Panc1 (cell line): ENCODE results near the gene APLP1. TPM values are rescaled to one million over a fixed set of nuclear protein-coding genes. Genes with fewer than 3 reads are reported as not detected.
A peak's percentile ranks its signal among the peaks of the same experiment; 100 is the strongest.

ENCODE experiments used
- ATAC-seq: fragments of 200-7000 bp; cut with Tn5 transposase; 2 replicates; pipeline ENCODE4 v1.9.1; 2020; ENCODE audit warnings: mild to moderate bottlenecking, moderate library complexity
- BruUV-seq: library from RNA; stranded (reverse); fragments of 400-500 nt; replicated peaks from 2 replicates; lab custom pipeline; 2021; lab: Mats Ljungman, UMichigan
- CTCF ChIA-PET: fragments of 300-600 bp; sonication (Branson Sonifier 250); formaldehyde crosslinking; loops from one replicate; lab custom pipeline; 2022; ENCODE audit warnings: antibody characterized with exemption; lab: Charles Lee
- POLR2A ChIA-PET: fragments of 300-600 bp; sonication (Branson Sonifier 250); formaldehyde crosslinking; loops from one replicate; lab custom pipeline; 2022; ENCODE audit warnings: antibody characterized with exemption; lab: Charles Lee
- DNase-seq: peaks from one replicate; pipeline ENCODE4 v3.0.0-alpha.2; 2010; ENCODE audit warnings: low read depth, low spot score
- H3K27ac ChIP-seq: 2 replicates; pipeline ENCODE4 v1.5.1; 2011; ENCODE audit warnings: mild to moderate bottlenecking, low read length, inconsistent platforms
- H3K27me3 ChIP-seq: fragments of 200-500 bp; sonication (Bioruptor generic); 2 replicates; pipeline ENCODE4 v1.6.0; 2014; ENCODE audit warnings: low read length, inconsistent platforms; ENCODE audit not compliant: control insufficient read depth, insufficient read depth
- H3K36me3 ChIP-seq: fragments of 200-500 bp; sonication (Bioruptor generic); 2 replicates; pipeline ENCODE4 v1.5.1; 2014; ENCODE audit warnings: inconsistent platforms, mild to moderate bottlenecking, low read length, moderate library complexity; ENCODE audit not compliant: control insufficient read depth, insufficient read depth
- H3K4me1 ChIP-seq: 2 replicates; pipeline ENCODE4 v1.5.1; 2011; ENCODE audit warnings: inconsistent platforms, mild to moderate bottlenecking, low read length, moderate library complexity; ENCODE audit not compliant: control insufficient read depth, insufficient read depth
- H3K4me3 ChIP-seq, 2 experiments: 2 replicates each; pipeline ENCODE4 v1.5.1; 2011 to 2012; ENCODE audit warnings: low read depth in 2 of 2, low read length in 2 of 2, mild to moderate bottlenecking in 2 of 2, inconsistent platforms in 1 of 2, moderate library complexity in 1 of 2
- H3K9me3 ChIP-seq: fragments of 200-500 bp; sonication (Bioruptor generic); 2 replicates; pipeline ENCODE4 v1.5.1; 2014; ENCODE audit warnings: low read depth, mild to moderate bottlenecking, inconsistent platforms, low read length, moderate library complexity; ENCODE audit not compliant: control insufficient read depth, insufficient read depth
- CTCF ChIP-seq: fragments of 450-650 bp; IDR thresholded peaks from 2 replicates; pipeline ENCODE4 v1.5.1; 2017; ENCODE audit warnings: mild to moderate bottlenecking
- POLR2AphosphoS5 ChIP-seq: IDR thresholded peaks from 2 replicates; pipeline ENCODE4 v1.6.1; 2012; ENCODE audit warnings: mild to moderate bottlenecking, low read depth, low read length, moderate library complexity
- REST ChIP-seq, 2 experiments: IDR thresholded peaks; 2 replicates each; pipeline ENCODE4 v1.6.1; 2011 to 2012; ENCODE audit warnings: low read depth in 2 of 2, control low read depth in 1 of 2, low read length in 1 of 2, mild to moderate bottlenecking in 1 of 2, moderate library complexity in 1 of 2; ENCODE audit not compliant: insufficient read depth in 1 of 2
- SIN3A ChIP-seq: IDR thresholded peaks from 2 replicates; pipeline ENCODE4 v1.6.1; 2012; ENCODE audit warnings: low read depth, mild to moderate bottlenecking, low read length, moderate library complexity, borderline replicate concordance; ENCODE audit not compliant: insufficient read depth
- TCF7L2 ChIP-seq: IDR thresholded peaks from 2 replicates; pipeline ENCODE4 v1.6.1; 2011; ENCODE audit warnings: mild to moderate bottlenecking, low read depth, low read length, inconsistent platforms
- in situ Hi-C: cut with HindIII; loops from 2 replicates; pipeline ENCODE4 v1.10.0; 2016; ENCODE audit warnings: low sequenced_read_pairs, low pct_unique_long_range_greater_than_20kb
- intact Hi-C: fragments of 100-400 bp; cut with micrococcal nuclease; formaldehyde crosslinking; loops from one replicate; pipeline ENCODE4 v1.10.0; 2022; ENCODE audit not compliant: unreplicated experiment
- total RNA-seq: library from RNA; stranded (reverse); gene quantifications from one replicate; pipeline ENCODE4 v1.2.1, GENCODE V29; 2021; ENCODE audit not compliant: unreplicated experiment

Gene APLP1
- total RNA-seq, 1 experiment from 2014 or later, result 74.6 TPM

DNA sequence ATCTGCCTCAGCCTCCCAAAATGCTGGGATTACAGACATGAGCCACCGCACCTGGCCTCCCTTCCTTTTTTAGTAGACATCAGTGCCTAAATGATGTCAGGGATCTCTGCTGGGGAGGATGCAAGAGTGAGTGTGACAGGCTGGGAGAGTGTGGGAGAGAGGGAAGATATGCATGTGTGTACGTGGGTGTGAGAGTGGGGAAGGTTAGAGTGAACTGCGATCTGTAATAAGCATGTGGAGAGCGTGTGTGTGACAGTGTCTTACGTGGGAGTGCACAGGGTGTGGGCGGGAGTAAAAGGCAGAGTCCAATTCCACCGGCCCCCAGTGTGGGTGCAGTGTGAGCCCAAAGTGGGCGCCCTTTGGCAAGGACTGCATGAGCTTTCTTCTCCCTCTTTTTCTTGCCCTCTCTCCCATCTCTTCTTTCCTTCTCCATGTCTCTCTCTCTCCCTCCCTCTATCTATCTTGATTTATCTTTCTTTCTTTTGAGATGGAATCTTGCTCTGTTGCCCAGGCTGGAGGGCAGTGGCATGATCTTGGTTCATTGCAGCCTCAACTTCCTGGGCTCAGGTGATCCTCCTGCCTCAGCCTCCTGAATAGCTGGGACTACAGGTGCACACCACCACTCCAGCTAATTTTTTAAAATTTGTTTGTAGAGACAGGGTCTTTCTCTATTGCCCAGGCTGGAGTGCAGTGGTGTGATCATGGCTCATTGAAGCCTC lies 15.2 kb upstream of the APLP1 start:
- ATAC-seq (no peak), DNase-seq (no peak)
- POLR2A ChIA-PET, result interaction anchor here (0.7 kb wide), 1 partner anchor 144 kb away, joined by 4 read pairs; no protein-coding TSS in a partner anchor
- Histone ChIP-seq H3K9me3 (no peaks in the 10 kb centered on the region), H3K27me3 (no peaks in the 10 kb centered on the region), H3K4me1 (peaks cover 6% of the 10 kb centered on the region; the same call in 1 of the 2 replicates), H3K27ac (no peak overlapping the region), H3K36me3 (no peaks in the 10 kb centered on the region), H3K4me3 (no peak overlapping the region)
- intact Hi-C loops (no loop called here), in situ Hi-C loops (loop anchor here (10.0 kb wide), 1 partner anchor 62 kb away; no protein-coding TSS in a partner anchor)
- CTCF ChIA-PET, result interaction anchor here (0.6 kb wide), 2 partner anchors 34 to 171 kb away, joined by 3 to 11 read pairs; no protein-coding TSS in a partner anchor
- no peak for TF ChIP-seq TCF7L2
- BruUV-seq, result no TSS peak

DNA sequence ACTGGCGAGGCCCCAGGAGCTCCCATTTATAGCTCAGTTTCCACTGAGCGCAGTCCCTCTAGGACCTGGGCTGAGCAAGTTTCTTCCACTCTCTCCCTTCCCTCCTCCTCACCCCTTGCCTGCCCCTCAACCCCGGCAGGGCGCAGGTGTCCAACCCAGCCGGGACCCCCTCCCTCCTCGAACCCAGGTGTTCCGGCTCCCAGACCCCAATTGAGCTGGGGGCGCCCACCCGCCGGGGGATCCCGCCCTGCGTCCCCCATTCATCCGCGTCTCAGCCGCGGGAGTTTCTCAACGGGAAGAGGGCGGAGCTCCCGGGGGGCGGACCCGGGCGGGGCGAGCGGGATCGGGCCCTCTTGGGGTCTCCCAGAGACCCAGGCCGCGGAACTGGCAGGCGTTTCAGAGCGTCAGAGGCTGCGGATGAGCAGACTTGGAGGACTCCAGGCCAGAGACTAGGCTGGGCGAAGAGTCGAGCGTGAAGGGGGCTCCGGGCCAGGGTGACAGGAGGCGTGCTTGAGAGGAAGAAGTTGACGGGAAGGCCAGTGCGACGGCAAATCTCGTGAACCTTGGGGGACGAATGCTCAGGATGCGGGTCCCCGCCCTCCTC lies 11.7 kb upstream of the APLP1 start, which contains the start of gene KIRREL2:
TSS of gene KIRREL2 (plus strand) at position 366 of the 604 bp plus-strand sequence. CDS start at position 575, 209 bp downstream.
- peaks cover 6% of the 10 kb centered on the region; the same call in 1 of the 2 replicates for H3K4me1 ChIP-seq
- BruUV-seq, result no TSS peak
- peak within 1 kb of the TSS; percentile 66 to 72 for H3K4me3 ChIP-seq
- H3K27ac ChIP-seq, result peak within 1 kb of the TSS; percentile 62
- DNase-seq, result no peak
- intact Hi-C loops (no loop called here), in situ Hi-C loops (loop anchor here (10.0 kb wide), 1 partner anchor 58 kb away; no protein-coding TSS in a partner anchor)
- H3K9me3 ChIP-seq, result no peaks in the 10 kb centered on the region
- ChIA-PET CTCF (interaction anchor here (0.5 to 1.2 kb wide), 2 partner anchors 74 to 164 kb away, joined by 4 read pairs; no protein-coding TSS in a partner anchor), POLR2A (interaction anchor here (0.5 to 0.7 kb wide), 2 partner anchors 11 to 72 kb away, joined by 3 to 15 read pairs; no protein-coding TSS in a partner anchor)
- H3K36me3 ChIP-seq, result no peaks in the 10 kb centered on the region
- 0 out of 2 replicates have a peak, but pooled peaks have one; percentile 7 for TF ChIP-seq SIN3A
- no peak for TF ChIP-seq REST (IDR thresholded peaks at IDR 0.05; ENCODE audit: insufficient read depth in 1 of 2, low read depth in 2 of 2, low read length in 1 of 2)
- peak; percentile 82 for ATAC-seq
- H3K27me3 ChIP-seq, result no peaks in the 10 kb centered on the region

- ChIA-PET POLR2A (interaction anchor here (0.6 kb wide), 1 partner anchor 96 kb away, joined by 18 read pairs; no protein-coding TSS in a partner anchor), CTCF (no interaction called here)
- DNase-seq (no peak), ATAC-seq (no peak)
- H3K4me1 ChIP-seq, result peaks cover 6% of the 10 kb centered on the region; the same call in 1 of the 2 replicates
- intact Hi-C loops, result no loop called here
- no peak overlapping the region for H3K4me3 ChIP-seq
- H3K27me3 ChIP-seq, result no peaks in the 10 kb centered on the region
- no peak overlapping the region for H3K27ac ChIP-seq
- BruUV-seq, result no TSS peak
- no peaks in the 10 kb centered on the region for H3K36me3 ChIP-seq
- in situ Hi-C loops, result loop anchor here (10.0 kb wide), 1 partner anchor 56 kb away; no protein-coding TSS in a partner anchor
- TF ChIP-seq REST (IDR thresholded peaks at IDR 0.05; ENCODE audit: insufficient read depth in 1 of 2, low read depth in 2 of 2, low read length in 1 of 2), result no peak
- TF ChIP-seq SIN3A, result no peak
- no peak for TF ChIP-seq CTCF
- no peak for TF ChIP-seq TCF7L2
- TF ChIP-seq POLR2AphosphoS5, result no peak
- H3K9me3 ChIP-seq, result no peaks in the 10 kb centered on the region
These were observed 10.1 kb upstream of the APLP1 start for GRCh38 chr19:35858311-35858710.
